GM03348 (cell line): ENCODE measurements around the gene FGF6.

Experiments
- DNase-seq: peaks from one replicate; pipeline ENCODE4 v3.0.0; 2012; ENCODE audit warnings: low spot score

Gene FGF6

DNA sequence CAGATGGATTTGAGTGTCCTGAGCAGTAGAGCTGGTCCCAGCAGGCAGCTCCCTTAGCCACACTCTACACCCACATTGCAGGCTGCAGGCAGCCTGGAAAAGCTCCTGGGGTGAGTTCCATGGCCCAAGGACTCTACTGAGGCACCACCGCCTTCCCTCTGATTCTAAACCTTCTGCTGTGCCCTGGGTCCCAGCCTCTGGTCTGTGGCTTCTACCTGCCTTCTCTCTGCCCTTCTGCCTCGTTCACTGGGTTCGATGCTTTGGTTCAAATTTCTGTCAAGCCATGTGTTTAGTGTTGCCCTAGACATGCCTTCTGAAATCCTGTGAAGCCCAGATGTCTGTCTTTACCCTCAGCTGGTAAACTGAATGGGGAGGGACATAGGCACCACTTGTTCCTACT, 1.5 kb upstream of the FGF6 start:
- DNase-seq: no peak

DNA sequence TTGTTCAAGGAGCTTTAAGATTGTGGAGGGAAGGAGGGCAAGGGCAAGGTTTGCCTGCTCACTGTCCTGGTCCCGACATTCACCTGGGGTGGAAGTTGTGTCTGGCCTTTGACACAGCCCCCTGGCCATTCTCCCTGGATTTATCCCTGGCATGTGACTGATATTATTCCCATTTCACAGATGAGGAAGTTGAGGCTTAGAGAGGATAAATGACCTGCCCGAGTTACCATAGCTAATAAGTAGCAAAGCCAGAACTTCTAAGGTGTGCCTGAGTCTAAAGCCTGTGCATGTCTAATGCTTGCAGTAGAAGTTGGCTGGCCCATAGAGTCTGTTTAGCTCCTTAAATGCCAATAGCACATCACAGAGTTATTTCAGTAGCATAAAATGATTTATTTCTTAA, 720 bp upstream of the FGF6 start:
- no peak for DNase-seq

DNA sequence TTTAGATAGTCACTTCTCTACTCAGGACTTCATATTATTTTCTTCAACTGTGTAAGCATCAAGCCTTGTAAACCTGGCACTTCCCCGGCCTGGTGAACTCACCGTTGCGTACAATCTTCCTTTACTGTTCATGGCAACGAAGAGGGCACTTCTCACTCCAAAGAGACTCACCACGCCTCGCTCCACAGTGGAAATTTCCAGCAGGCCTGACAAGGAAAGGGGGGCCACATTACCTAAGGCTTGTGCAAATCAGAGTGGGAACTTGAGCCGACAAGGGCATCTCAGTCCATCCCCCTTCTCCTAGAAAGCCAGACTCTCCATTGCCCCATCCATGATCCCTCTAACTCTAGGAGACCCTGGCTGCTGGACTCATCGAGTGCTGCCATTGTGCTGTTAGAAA, 1.6 kb downstream of the FGF6 start:
- DNase-seq: no peak

DNA sequence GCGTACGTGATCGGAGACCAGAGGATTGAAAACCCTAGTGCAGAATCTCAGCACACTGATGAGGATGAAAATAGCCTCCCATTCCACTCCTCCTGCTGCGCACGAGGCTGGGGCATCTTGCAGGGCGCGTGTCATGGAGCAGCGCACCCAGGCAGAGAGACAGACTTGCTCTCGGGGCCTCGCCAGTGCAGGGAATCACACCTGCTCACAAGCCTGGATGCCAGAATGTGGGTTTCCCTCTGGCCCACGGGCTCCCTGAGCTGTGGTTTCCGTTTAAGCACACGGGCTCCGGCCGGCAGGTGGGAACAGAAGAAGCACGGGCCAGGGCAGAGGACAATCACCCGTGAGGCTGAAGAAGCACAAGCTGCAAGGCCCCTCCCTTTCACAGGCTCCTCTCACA, 2.0 kb downstream of the FGF6 start:
- no peak for DNase-seq

DNA sequence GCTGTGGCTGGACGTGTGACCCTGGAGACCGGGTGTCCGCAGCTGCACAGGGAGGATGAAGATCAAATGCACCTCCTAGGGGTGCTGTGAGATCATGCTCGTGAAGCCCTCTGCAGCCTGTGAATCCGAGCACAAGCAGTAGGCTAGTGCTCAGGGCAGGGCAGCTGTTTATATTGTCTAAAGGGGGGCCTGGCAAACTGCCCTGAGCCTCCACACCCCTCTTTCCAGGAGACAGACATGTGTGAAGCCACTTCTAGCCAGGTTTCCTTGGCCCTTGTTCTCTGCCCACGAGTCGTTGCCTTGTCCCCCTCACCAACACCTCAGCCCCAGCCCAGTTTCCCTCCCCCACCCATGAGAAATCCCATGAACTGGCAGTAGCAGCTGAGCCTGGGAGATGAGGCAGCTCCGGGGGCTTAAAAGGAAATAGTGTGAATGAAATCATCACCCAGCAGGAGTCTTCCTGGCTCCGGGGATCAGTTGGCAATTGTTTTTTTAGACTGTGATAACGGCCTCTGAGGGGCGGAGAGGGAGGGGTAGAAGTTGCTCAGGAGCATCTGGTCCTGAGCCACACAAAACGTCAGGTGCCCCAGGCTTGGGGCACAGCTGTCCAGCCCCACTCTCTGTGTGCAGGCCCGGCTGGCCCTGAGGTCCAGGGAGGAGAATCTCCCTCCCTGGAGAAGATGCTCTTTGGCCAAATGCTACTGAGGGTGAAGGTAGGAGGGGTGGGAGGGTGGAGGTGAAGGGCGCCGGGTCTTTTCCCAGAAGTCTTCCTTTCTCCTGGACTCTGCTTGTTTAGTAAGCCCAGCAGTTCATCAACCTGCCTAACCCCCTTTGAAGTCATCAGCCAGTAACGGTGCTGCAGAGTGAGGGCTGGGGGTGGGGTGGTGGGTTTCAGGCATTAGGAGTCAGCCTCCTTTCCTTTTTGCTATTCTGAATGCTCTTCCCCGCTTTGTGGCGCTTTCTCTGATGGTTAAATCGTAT, 4.0 kb downstream of the FGF6 start:
- DNase-seq: no peak

DNA sequence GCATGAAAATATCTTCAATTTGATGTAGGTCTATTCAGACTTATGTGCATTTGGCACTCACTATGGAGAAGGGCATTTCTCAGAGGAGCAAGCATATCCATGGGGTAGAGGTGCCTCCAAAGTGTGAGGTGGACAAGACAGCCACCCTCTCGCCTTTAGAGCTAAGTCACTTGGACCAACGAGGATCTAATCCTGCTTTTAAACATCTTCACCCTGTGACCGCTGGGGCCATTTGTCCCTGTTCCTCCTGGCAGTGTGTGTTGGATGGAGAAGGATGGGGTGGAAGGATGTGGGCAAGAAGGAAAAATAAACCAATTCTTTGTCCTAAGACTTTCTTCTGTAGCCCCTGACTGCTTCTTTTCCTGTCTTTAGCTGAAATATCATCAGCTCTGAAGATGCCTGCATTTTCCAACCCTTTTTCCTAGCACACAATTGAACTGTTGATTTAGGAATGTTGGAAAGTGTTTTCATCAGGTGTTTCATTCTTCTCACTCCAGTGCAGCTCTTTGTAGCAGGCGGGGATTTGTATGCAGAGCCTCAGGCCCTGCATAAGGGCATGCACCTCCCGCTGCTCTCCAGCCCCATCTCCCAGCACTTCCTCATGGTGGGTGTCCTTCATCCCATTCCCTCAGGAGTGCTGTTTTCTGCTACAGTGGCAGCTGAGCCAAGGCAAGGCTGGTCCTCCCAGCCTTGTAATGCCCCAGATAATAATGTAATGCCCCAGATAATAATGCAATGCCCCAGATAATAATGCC, 5.3 kb downstream of the FGF6 start:
- no peak for DNase-seq

DNA sequence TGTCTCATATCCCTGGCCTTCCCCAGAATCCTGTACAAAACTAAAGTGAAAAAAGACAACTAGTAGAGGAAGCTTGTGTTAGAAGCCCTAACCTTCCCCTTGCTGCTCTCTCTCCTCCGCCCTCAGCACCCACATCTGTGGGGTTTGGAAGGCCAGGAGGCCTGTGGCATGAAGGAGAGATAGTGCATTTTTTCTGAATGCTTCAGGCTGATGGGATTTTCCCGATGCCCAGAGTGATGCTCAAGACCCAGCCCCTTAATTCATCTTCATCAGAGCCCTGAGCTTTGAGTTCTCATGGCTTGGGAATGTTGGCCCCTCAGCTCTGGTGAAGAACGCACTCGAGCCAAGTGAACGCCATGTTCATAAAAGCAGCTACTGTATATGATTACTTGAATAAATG, 5.9 kb downstream of the FGF6 start:
- no peak for DNase-seq

DNA sequence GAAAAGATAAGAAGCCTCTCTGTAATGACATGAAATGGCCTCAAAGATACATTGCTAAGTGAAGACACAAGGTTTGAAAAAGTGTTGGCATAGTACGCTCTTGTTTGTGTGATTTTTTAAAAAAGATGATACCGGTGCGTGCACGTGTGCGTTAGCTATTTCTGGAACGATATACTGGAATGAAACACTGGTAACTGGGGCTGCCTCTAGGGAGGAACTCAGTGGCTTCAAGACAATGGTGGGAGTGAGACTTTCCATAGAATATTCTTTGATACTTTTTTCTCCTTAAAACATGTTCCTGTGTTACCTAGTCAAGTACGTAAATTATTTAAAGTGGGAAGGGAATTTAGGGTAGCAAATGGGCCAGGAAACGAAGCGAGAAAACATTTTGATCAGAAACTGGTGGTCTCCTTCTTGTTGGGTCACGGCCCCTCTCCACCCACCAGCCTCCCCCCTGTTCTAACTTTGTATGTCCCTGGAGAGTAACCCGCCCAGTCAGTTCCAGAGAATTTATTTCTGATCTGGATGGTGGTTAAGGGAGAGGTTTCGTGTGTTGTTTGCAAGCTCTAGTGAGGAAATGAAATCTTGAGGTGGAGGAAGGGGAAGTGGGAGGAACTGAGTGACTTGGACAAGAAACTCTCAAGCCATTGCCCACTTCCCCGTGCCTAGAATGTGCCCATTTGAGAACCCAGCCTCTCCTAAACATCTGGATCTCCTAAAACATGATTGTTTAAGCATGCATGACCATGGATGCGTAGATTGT, 6.6 kb downstream of the FGF6 start:
- DNase-seq: no peak

DNA sequence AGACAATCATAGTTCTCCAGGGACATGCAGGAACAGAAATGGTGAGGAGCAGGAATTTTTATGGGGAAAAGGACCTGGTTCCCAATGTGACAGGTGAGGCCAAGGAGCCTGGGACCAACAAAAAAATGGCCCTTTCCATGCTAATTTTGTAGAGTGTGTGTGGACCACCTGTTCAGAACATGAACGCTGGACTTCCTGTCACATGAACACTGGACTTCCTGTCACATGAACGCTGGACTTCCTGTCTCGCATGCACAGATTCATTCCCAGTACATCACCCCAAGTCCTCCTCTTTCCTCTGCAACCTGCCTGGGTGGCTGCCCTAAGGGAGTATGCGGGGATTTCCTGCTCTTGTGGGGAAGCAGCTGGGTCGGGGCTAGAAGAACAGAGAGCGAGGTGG, 10.1 kb downstream of the FGF6 start:
- no peak for DNase-seq

DNA sequence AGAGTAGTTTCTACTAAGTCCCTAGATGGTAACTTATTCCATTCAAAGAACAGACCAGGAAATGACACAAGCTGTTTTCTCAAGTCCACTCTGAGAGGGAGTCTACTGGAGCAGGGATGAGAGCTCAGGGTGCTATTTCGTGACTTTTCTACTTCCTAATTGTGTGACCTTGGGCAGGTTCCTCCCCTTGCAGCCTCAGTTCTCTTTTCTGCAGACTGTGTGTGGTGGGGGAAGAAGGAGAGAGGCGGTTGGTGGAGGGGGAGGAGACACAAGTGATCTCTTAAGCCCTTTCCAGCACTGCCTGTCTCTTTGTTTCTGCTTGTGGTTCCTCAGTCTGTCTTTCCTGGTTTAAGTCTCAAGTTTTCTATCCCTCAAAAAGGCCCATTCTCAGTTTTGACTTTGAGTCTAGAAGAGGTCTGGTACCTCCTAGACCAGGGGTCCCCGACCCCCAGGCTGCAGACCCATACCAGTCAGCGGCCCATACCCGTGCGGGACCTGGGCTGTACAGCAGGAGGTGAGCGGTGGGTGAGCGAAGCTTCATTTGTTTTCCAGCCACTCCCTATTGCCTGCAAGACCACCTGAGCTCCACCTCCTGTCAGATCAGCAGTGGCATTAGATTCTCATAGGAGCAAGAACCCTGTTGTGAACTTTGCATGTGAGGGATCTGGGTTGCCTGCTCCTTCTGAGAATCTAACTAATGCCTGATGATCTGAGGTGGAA, 10.7 kb downstream of the FGF6 start:
- no peak for DNase-seq

DNA sequence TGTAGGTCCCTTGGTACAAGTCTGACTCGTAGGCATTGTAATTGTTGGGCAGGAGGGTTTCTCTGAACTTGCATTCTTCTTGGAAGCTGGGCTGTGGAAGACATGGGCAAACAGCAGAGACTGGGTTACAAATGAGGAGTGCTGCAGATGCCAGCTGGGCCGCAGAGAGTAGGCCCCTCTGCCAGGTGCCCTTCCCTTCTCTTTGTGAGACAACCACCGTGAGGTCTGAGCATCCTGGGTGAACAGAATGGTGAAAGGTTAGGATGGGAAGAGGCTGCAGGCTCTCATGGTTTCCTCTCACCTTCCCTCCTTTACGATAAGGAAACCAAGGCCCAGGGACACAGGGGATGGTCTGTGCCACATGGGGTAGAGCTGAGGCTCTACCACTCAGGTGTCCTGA, 11.3 kb downstream of the FGF6 start:
- no peak for DNase-seq

DNA sequence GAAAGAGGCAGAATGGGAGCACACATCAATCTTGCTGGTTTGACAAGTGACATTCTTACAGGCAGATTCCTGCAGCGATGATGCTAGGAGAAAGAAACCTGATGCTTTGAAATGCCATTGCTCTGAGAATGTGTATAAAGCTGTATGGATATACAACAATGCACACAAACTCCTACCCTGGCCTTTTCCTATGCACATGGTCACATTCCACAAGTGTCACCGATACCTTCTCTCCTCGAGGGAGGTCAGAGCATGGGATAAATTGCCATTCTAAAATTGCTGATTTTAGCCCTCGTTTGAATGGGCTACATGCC, 11.9 kb downstream of the FGF6 start:
- DNase-seq: no peak

DNA sequence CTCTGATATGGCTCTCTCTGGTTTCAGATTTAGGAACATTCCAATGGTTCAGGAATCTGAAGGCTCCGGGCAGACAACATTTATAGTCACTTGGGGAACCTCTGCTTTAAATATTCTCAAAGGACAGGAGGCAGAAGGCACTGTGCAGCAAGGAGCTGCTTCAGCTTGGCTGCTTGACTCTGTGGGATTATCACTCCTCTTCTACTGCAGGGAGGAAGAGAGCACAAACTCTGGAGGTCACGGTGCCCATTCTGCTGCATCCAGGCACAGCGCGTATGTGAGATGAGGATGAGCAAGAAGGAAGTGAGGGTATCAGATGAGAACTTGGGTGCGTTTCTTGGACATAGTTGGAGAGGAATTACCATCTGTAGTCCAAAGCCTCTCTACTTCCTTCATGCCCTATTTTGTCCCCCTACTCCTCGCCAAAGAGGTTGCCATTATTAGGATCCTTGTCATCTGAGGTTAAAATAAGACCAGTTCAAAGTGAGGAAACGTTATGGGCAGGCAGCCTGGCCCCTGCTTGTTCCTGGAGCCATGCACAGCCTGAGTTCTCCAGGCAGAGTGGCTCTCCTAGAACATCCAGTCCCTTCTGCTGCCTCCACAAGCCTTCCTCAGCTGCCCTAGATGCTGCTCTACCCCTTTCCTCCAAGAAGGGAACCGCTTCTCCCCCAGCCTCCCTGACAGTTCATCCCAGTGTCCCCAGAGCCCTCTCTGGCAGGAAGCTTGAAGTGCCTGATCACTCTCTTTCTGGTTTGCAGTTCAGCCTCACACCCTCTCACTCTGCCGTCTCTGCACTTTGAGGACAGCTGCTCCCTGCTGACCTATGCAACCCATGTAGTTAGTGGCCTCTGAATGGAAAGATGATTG, 12.5 kb downstream of the FGF6 start:
- no peak for DNase-seq

DNA sequence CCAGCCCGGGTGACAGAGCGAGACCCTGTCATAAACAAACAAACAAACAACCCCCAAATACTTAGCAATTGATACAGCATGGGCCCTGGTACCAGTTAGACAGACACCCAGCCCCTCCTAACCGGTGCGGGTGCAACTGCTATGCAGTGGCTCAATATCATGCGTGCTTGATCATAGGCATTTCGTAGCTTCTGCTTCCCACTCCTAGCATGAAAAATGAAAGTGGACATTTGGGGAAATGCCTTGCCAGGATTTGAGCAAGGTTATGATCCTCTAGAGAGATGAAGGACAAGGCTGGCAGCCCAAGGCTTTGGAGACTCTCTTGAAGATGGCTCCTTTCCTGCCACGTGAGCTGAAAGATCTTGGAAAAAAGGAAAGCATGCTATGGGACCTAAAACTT, 13.7 kb downstream of the FGF6 start:
- no peak for DNase-seq

DNA sequence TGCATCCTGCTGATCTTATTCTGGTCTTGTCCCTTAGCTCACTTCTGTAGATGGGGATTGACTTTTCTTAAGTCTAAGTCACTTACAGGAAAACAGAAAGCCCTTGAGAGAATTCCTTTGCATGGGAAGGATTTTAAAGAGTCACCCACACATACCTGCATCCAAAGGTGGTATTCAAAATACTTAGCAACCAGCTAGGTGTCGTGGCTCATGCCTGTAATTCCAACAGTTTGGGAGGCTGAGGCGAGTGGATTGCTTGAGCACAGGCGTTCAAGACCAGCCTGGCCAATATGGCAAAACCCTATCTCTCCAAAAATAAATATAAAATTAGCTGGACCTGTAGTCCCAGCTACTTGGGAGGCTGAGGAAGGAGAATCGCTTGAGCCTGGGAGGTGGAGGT, 14.2 kb downstream of the FGF6 start:
- DNase-seq: no peak

DNA sequence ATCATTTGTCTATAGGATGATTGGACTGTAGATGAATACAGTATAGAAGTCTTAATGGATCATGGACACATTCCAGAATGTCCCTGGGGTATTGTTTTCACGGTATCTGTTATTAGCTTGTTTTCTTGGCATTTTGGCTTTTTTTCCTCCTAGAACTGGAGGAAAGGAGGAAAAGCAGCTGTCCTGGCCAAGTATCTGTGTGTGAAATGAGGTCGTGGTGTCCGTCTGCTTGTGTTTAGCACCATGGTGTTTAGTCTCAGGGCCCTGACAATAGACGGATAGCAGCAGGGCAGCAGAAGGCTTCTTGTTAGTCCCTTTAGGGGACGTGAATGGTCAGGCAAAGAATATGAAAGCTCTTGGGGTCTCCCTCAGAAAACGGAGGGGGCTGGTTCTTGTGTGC, 21.2 kb downstream of the FGF6 start:
- DNase-seq: no peak

DNA sequence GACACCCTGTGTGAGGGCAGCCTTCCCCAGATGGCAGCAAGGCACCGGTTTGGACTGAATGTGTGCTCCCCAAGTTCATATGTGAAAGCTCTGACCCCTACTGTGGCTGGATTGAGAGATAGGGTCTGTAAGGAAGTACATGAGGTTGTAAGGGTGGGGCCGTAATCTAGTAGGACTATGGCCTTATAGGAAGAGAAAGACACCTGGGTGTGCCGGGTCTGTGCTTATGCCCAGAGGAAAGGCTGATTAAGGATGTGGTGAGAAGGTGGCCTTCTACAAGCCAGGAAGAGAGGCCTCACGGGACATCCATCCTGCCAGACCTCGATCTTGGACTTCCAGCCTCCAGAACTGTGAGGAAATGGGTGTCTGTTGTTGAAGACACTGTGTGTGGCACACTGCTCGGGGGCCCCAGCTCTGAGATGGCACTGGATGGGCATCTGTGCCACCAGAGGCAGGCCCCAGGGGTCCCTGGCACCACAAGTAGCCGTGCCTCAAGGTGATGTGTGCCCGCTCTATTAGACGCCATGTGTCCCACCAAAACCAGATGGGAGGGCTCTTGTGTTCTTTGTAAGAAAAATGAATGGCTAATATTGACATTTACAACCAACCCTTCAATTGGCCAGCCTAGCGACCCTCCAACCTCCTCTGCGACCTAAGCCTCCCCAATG, 22.0 kb downstream of the FGF6 start:
- DNase-seq: no peak

DNA sequence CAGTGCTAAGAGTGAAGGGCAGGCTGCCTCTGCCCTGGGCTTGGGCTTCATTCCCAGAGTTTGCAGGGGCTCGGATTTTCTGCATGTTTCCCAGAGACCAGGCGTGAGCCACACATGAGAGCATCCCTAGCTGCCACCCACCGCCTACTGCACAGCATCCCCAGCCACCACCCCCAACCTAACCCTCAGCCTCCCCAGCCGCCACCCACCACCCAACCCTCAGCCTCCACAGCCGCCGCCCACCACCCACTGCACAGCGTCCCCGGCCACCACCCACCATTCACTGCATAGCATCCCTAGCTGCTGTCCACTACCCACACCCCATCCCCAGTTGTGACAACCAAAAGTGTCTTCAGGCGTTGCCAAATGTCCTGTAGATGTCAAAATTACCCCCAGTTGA, 22.6 kb downstream of the FGF6 start:
- DNase-seq: no peak

DNA sequence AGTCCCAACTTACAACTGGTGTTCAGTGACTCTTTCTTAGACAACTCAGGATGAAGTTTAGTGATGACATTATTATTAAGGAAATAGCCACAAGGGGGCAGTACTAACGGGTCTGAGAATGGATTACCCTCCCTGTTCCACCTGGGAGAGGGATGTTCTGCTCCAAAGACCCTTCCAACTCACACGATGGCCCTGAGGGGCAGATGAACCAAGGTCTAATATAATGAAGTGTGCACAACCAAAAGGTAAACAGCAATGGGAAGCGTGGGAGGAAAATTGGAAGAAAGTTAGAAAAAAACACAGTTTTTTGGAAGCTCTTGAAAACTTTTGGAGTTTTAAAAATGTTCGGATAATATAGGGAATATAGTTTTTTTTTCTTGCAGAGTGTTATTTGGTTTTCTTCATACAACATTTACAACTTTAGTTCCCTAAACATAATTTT, 24.0 kb downstream of the FGF6 start:
- peak; percentile 69 for DNase-seq

DNA sequence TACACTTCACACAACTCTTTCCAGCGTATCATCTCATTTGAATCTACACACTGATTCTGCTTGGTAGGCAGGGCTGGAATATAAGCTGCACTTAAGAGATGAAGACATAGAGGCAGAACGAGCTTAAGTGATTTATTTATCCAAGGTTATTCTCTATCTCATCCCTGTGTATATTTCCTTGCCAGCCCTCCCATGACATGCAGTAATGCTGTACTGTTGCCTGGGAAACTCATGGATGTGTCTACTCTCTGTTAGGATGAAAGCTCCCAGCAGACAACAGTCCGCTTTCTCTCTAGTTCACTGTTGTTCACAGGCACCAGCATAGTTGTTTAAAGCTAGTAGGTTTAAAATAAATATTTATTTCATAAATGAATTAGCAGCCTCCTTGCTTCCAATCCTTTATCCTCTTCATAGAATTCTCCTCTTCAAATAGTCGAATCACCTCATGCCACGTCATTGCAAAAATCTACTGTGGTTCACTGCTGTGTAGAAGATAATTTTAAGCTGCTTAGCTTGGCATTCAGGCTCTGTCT, 25.4 kb downstream of the FGF6 start:
- no peak for DNase-seq
